RWPE1 (cell line): ENCODE measurements around the gene CRTC3.

Source experiments
- CTCF ChIA-PET: fragments of 350-600 bp; sonication (Branson Sonifier 250); formaldehyde crosslinking; extraction: SDS; loops from one replicate; lab custom pipeline; 2021; lab: Yijun Ruan, JAX
- POLR2A ChIA-PET: fragments of 400-600 bp; formaldehyde crosslinking; extraction: SDS; loops from one replicate; lab custom pipeline; 2020; ENCODE audit warnings: antibody characterized with exemption; ENCODE audit not compliant: low non-redundant PET; lab: Yijun Ruan, JAX
- DNase-seq: peaks from one replicate; pipeline ENCODE4 v3.0.0; 2012; ENCODE audit warnings: low spot score
- H3K27ac ChIP-seq: fragments of 450-650 bp; 2 replicates; pipeline ENCODE4 v1.5.1; 2017
- TF ChIP-seq, protein P1 (sequence below): fragments of 450-650 bp; conservative IDR thresholded peaks from 2 replicates; pipeline ENCODE4 v1.5.1; 2017; ENCODE audit warnings: low read depth, mild to moderate bottlenecking

Gene CRTC3

DNA sequence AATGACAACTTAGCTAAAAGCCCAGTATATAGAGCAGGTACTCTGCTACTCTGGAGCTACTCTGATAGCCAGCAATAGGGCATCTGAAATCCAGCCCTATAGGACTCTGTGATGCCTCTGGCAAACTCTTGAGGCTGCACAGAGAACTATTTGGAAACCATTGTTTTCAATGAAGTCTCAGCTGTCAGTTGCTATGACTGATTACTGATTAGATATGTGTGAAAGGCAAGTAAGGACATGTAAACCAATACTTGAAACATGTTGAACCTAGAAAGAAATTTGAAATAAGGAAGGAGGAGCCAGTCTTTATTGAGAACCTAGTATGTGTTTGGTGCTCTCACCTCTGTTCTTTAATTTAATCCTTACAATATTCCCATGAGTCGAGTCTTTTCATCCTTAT, 40.2 kb upstream of the CRTC3 start:
- TF ChIP-seq, protein P1, sequence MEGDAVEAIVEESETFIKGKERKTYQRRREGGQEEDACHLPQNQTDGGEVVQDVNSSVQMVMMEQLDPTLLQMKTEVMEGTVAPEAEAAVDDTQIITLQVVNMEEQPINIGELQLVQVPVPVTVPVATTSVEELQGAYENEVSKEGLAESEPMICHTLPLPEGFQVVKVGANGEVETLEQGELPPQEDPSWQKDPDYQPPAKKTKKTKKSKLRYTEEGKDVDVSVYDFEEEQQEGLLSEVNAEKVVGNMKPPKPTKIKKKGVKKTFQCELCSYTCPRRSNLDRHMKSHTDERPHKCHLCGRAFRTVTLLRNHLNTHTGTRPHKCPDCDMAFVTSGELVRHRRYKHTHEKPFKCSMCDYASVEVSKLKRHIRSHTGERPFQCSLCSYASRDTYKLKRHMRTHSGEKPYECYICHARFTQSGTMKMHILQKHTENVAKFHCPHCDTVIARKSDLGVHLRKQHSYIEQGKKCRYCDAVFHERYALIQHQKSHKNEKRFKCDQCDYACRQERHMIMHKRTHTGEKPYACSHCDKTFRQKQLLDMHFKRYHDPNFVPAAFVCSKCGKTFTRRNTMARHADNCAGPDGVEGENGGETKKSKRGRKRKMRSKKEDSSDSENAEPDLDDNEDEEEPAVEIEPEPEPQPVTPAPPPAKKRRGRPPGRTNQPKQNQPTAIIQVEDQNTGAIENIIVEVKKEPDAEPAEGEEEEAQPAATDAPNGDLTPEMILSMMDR: no peak
- CTCF ChIA-PET: interaction anchor here (1.0 kb wide), 1 partner anchor 170 kb away, joined by 6 read pairs; no protein-coding TSS in a partner anchor
- DNase-seq: peak; percentile 48
- H3K27ac ChIP-seq: no peak overlapping the region
- POLR2A ChIA-PET: no interaction called here

DNA sequence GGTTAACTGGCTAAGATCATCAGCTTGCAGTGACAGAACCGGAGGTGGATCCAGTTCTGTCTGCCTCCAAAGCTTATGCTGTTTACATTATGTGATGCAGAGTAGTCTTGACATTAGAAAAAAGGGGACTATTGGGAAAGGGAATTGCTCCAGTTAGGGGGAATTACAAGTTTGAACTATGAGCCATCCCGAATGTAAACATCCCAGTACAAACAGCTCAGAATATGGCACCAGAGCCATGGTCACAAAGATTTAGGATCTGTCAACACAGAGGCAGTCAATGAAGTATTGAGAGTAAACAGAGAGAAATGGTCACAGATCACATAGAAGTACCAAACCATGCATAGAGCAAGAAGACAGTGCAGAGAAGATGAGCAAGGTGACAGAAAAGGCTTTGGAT, 39.8 kb upstream of the CRTC3 start:
- TF ChIP-seq, protein P1: no peak
- no peak for DNase-seq
- no peak overlapping the region for H3K27ac ChIP-seq
- CTCF ChIA-PET: interaction anchor here (0.7 to 1.0 kb wide), 2 partner anchors 58 to 170 kb away, joined by 3 to 6 read pairs; no protein-coding TSS in a partner anchor
- POLR2A ChIA-PET: no interaction called here

DNA sequence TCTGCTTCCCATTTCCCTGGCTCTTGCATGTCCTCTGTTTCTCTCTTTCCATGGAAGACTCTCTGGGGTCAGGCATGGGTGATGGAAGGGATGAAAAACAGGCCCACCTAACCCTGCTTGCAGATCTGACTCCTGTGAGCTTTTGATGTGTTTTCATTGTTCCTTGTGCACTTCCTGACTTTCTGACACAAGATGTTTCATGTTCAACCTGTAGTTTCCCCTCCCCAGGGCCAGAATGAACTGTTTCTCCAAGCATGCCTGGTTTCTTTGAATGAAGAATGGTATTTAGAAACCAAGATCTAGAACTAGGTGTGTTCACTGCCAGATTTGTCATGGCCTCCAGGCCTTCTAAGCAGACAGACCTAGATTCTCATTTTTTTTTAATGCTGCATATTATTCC, 36.1 kb upstream of the CRTC3 start:
- TF ChIP-seq, protein P1: no peak
- ChIA-PET CTCF (no interaction called here), POLR2A (no interaction called here)
- H3K27ac ChIP-seq: no peak overlapping the region
- DNase-seq: no peak

DNA sequence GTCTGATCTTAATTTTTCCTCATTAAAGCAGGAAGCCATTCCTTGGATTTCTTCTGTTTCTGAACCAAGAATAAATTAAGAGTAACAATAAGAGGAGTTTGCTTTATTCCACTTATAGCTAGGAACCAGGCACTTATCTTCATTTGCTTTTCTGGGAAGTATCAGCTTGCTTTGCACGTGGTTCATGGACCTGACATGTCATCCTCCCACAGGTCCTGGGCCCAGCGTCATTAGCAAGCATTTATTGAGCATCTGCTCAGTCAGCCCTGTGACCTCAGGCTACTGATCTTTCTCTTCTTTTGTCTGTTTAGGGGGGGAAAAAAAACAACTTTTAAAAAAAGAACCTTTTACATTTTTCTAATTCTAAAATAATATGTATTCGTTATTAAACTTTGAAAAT, 34.7 kb upstream of the CRTC3 start:
- TF ChIP-seq, protein P1: no peak
- no peak for DNase-seq
- CTCF ChIA-PET: interaction anchor here (0.7 kb wide), 1 partner anchor 834 kb away, joined by 4 read pairs; no protein-coding TSS in a partner anchor
- POLR2A ChIA-PET: no interaction called here
- H3K27ac ChIP-seq: no peak overlapping the region

DNA sequence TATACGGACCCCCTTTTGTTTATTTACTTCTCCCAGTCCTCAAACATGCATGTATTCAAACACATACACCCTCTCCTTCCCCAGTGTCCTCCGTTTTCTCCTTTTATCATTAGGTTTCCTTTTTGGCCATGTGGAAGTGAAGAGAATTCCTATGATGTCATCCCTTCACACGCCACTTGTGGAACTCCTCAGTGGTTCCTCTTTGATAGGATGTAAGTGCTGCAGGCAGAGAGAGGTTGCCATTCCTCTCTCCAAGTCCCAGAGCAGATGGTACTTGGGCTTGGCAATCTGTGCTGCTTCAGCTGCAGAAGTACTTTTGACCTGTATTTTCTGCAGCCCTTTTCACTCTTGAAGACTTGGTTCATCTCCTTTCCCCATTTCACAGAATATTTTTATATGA, 32.9 kb upstream of the CRTC3 start:
- DNase-seq: no peak
- no peak overlapping the region for H3K27ac ChIP-seq
- POLR2A ChIA-PET: no interaction called here
- TF ChIP-seq, protein P1: no peak
- CTCF ChIA-PET: interaction anchor here (0.6 to 1.0 kb wide), 2 partner anchors 10 to 44 kb away, joined by 3 read pairs; no protein-coding TSS in a partner anchor

DNA sequence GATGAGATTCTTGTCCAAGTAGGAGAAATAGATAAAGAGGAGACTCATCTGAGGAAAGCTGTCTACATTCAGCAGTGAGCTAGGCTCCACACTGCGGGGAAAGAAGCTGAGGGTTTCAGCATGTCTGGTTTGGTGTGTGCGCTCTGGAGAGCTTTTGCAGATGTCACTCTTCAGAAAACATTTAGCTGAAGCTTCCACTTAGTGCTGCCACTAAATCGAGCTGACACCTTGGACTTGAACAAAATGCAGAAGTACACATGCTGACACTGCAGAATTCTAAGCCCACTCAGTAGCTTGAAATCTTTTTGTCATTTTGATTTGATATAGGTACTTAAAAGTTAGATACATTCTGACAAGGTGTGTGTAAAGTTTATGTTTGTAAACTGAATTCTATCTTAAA, 32.3 kb upstream of the CRTC3 start:
- H3K27ac ChIP-seq: no peak overlapping the region; the same call in 1 of the 2 replicates
- ChIA-PET CTCF (interaction anchor here (0.6 to 1.0 kb wide), 3 partner anchors 9 to 181 kb away, joined by 3 read pairs; no protein-coding TSS in a partner anchor), POLR2A (no interaction called here)
- DNase-seq: no peak
- TF ChIP-seq, protein P1: no peak
